ENCODE data around the gene COG1.
"Not testable (repeated sequence)": the region's sequence is repeated elsewhere in the genome, so short reads cannot be mapped to it uniquely, and the experiment has no call there.

COG1 gene

GRCh38 chr17:73192894-73193701, at the start of gene COG1:
TSS of gene COG1 (plus strand) at chr17:73193055. CDS start at chr17:73193070, 15 bp downstream.
- DNase-seq = peak; percentile 87

- not testable (repeated sequence) for DNase-seq
Observed at GRCh38 chr17:73144209-73144608, 48.6 kb upstream of the COG1 start.

- no peak for DNase-seq
Observed at GRCh38 chr17:73145641-73146040, 47.2 kb upstream of the COG1 start.

- not testable (repeated sequence) for DNase-seq
Observed at GRCh38 chr17:73147791-73148190, 45.1 kb upstream of the COG1 start.

GRCh38 chr17:73148540-73149334, 44.1 kb upstream of the COG1 start:
- no peak for DNase-seq

- not testable (repeated sequence) for DNase-seq
Observed at GRCh38 chr17:73150622-73151300, 42.1 kb upstream of the COG1 start.

- DNase-seq = peak; percentile 21
Observed at GRCh38 chr17:73151916-73152632, 40.8 kb upstream of the COG1 start.

- DNase-seq = no peak
Observed at GRCh38 chr17:73155410-73156165, 37.3 kb upstream of the COG1 start.

GRCh38 chr17:73156166-73156840, 36.6 kb upstream of the COG1 start:
- DNase-seq = peak; percentile 50

GRCh38 chr17:73156887-73157520, 35.9 kb upstream of the COG1 start:
- no peak for DNase-seq

GRCh38 chr17:73157521-73157890, 35.3 kb upstream of the COG1 start:
- DNase-seq = no peak

GRCh38 chr17:73158133-73158532, 34.7 kb upstream of the COG1 start:
- DNase-seq = no peak

GRCh38 chr17:73160980-73161630, 31.8 kb upstream of the COG1 start:
- DNase-seq = no peak

- DNase-seq = no peak
Observed at GRCh38 chr17:73163043-73163442, 29.8 kb upstream of the COG1 start.

- no peak for DNase-seq
Observed at GRCh38 chr17:73165616-73166404, 27.0 kb upstream of the COG1 start.

GRCh38 chr17:73166731-73167581, 25.9 kb upstream of the COG1 start:
- DNase-seq = no peak

- DNase-seq = no peak
Observed at GRCh38 chr17:73168667-73169066, 24.2 kb upstream of the COG1 start.

- no peak for DNase-seq
Observed at GRCh38 chr17:73170324-73170723, 22.5 kb upstream of the COG1 start.

GRCh38 chr17:73172252-73172651, 20.6 kb upstream of the COG1 start:
- DNase-seq = no peak

All from CD4-positive, alpha-beta T cell treated with Interleukin-15 for 1 hour (primary cell).